Right lobe of liver (tissue), 4 donors: ENCODE measurements around the gene PDK2.

Experiments used
- POLR2A ChIP-seq: fragments of 450-650 bp; IDR thresholded peaks from one replicate; pipeline ENCODE4 v1.6.1; 2017; ENCODE audit warnings: antibody characterized with exemption, mild to moderate bottlenecking
- TF ChIP-seq, protein P1 (sequence below), 4 donors: fragments of 200-600 bp in 3 of 4; fragments of 450-650 bp in 1 of 4; IDR thresholded peaks; one replicate each; pipeline versions ENCODE4 v1.5.1 to v1.8.0; 2016 to 2022; ENCODE audit warnings: antibody characterized with exemption in 4 of 4, mild to moderate bottlenecking in 2 of 4
- donor health status: DM: no; HTN: no; CAD: no.
- donor health status: DM: no; HTN: no; CAD: no.
- donor health status: DM: no; HTN: yes; CAD: no.

DNA sequence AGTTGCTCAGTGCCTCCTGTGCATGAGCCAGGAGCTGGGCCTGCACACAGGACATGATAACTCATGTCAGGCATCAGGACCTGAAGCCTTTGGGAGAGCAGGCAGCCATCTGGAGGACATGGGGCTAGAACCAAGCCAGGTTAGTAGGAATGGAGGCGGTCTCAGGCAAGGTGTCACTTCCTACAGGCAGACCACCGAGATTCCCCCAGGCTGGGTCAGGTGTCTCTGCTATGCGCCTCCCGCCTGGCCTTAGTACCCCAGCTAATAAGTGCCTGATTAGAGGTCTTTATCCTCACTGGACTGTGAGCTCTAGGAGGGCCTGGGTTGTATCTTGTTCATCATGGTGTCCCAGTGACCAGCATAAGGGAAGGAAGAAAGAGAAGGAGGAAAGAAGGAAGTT, 19.2 kb downstream of the PDK2 start:
- TF ChIP-seq, protein P1, sequence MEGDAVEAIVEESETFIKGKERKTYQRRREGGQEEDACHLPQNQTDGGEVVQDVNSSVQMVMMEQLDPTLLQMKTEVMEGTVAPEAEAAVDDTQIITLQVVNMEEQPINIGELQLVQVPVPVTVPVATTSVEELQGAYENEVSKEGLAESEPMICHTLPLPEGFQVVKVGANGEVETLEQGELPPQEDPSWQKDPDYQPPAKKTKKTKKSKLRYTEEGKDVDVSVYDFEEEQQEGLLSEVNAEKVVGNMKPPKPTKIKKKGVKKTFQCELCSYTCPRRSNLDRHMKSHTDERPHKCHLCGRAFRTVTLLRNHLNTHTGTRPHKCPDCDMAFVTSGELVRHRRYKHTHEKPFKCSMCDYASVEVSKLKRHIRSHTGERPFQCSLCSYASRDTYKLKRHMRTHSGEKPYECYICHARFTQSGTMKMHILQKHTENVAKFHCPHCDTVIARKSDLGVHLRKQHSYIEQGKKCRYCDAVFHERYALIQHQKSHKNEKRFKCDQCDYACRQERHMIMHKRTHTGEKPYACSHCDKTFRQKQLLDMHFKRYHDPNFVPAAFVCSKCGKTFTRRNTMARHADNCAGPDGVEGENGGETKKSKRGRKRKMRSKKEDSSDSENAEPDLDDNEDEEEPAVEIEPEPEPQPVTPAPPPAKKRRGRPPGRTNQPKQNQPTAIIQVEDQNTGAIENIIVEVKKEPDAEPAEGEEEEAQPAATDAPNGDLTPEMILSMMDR (IDR thresholded peaks at IDR 0.05), result no peak
- TF ChIP-seq POLR2A, result no peak
